Measurements from ENCODE around the gene SLC1A7. TPM values are rescaled to one million over a fixed set of nuclear protein-coding genes. Genes with fewer than 3 reads are reported as not detected.

SLC1A7 gene
- total and polyA plus RNA-seq, 2 of the 13 experiments (the other 11 are each of a cell fraction or from before 2014, with no cell fraction given), result 0.04 to 2.0 TPM

DNA sequence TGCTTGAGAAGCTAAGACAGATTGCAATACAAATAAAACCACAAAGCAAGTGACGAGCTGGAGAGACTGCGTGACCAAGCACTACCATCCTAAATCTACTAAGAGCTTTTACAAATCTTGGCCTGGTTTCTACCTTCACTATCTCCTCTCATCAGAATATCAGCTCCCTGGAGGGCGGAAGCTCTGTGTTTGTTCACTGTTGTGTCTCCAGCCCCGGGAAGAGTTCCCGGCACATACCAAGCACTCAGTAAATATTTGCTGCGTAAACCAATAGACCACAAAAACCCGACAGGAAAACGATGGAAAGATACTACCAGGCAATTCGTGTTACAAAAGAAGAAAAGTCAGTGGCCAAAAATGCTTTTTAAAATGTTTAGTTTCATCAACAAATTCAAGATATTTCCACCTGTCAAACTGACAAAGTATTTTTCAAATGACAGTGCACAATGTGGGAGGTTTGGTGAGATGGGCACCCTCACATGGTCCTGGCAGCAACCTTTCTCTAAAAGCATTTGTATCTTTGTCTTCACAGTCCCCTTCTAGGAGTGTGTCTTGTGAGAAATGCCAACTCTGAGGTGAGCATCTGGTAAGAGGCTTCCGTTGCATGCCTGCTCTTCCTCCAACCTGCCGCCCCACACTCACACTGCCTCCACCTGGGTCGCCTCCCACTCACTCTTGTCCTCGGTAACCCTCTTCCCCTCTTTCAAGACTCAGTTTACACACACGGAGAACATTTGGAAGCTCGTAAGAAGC is 34.7 kb downstream of the SLC1A7 start (continued):
- TF ChIP-seq, protein P1, sequence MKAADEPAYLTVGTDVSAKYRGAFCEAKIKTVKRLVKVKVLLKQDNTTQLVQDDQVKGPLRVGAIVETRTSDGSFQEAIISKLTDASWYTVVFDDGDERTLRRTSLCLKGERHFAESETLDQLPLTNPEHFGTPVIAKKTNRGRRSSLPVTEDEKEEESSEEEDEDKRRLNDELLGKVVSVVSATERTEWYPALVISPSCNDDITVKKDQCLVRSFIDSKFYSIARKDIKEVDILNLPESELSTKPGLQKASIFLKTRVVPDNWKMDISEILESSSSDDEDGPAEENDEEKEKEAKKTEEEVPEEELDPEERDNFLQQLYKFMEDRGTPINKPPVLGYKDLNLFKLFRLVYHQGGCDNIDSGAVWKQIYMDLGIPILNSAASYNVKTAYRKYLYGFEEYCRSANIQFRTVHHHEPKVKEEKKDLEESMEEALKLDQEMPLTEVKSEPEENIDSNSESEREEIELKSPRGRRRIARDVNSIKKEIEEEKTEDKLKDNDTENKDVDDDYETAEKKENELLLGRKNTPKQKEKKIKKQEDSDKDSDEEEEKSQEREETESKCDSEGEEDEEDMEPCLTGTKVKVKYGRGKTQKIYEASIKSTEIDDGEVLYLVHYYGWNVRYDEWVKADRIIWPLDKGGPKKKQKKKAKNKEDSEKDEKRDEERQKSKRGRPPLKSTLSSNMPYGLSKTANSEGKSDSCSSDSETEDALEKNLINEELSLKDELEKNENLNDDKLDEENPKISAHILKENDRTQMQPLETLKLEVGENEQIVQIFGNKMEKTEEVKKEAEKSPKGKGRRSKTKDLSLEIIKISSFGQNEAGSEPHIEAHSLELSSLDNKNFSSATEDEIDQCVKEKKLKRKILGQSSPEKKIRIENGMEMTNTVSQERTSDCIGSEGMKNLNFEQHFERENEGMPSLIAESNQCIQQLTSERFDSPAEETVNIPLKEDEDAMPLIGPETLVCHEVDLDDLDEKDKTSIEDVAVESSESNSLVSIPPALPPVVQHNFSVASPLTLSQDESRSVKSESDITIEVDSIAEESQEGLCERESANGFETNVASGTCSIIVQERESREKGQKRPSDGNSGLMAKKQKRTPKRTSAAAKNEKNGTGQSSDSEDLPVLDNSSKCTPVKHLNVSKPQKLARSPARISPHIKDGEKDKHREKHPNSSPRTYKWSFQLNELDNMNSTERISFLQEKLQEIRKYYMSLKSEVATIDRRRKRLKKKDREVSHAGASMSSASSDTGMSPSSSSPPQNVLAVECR (CRISPR knock-in tag; IDR thresholded peaks at IDR 0.05; ENCODE audit: borderline replicate concordance), result peak; percentile 36; the same call in 1 of the 2 replicates
- TF ChIP-seq TGIF2 (CRISPR knock-in tag; IDR thresholded peaks at IDR 0.05) (no peak), ZNF552 (CRISPR knock-in tag; IDR thresholded peaks at IDR 0.05; ENCODE audit: borderline replicate concordance) (no peak), ZNF383 (CRISPR knock-in tag; IDR thresholded peaks at IDR 0.05; ENCODE audit: borderline replicate concordance) (no peak), ZNF660 (CRISPR knock-in tag; IDR thresholded peaks at IDR 0.05; ENCODE audit: borderline replicate concordance, low read depth) (no peak), HDAC2 (CRISPR knock-in tag; IDR thresholded peaks at IDR 0.05) (peak; percentile 96), SMAD3 (CRISPR knock-in tag; IDR thresholded peaks at IDR 0.05) (peak; percentile 94), ZNF569 (CRISPR knock-in tag; IDR thresholded peaks at IDR 0.05; ENCODE audit: borderline replicate concordance) (no peak), FOXK1 (CRISPR knock-in tag; IDR thresholded peaks at IDR 0.05; ENCODE audit: borderline replicate concordance, low read depth) (peak; percentile 94)
- TF ChIP-seq, protein P2, sequence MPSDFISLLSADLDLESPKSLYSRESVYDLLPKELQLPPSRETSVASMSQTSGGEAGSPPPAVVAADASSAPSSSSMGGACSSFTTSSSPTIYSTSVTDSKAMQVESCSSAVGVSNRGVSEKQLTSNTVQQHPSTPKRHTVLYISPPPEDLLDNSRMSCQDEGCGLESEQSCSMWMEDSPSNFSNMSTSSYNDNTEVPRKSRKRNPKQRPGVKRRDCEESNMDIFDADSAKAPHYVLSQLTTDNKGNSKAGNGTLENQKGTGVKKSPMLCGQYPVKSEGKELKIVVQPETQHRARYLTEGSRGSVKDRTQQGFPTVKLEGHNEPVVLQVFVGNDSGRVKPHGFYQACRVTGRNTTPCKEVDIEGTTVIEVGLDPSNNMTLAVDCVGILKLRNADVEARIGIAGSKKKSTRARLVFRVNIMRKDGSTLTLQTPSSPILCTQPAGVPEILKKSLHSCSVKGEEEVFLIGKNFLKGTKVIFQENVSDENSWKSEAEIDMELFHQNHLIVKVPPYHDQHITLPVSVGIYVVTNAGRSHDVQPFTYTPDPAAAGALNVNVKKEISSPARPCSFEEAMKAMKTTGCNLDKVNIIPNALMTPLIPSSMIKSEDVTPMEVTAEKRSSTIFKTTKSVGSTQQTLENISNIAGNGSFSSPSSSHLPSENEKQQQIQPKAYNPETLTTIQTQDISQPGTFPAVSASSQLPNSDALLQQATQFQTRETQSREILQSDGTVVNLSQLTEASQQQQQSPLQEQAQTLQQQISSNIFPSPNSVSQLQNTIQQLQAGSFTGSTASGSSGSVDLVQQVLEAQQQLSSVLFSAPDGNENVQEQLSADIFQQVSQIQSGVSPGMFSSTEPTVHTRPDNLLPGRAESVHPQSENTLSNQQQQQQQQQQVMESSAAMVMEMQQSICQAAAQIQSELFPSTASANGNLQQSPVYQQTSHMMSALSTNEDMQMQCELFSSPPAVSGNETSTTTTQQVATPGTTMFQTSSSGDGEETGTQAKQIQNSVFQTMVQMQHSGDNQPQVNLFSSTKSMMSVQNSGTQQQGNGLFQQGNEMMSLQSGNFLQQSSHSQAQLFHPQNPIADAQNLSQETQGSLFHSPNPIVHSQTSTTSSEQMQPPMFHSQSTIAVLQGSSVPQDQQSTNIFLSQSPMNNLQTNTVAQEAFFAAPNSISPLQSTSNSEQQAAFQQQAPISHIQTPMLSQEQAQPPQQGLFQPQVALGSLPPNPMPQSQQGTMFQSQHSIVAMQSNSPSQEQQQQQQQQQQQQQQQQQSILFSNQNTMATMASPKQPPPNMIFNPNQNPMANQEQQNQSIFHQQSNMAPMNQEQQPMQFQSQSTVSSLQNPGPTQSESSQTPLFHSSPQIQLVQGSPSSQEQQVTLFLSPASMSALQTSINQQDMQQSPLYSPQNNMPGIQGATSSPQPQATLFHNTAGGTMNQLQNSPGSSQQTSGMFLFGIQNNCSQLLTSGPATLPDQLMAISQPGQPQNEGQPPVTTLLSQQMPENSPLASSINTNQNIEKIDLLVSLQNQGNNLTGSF (CRISPR knock-in tag; IDR thresholded peaks at IDR 0.05), result no peak
- TF ChIP-seq, protein P3, sequence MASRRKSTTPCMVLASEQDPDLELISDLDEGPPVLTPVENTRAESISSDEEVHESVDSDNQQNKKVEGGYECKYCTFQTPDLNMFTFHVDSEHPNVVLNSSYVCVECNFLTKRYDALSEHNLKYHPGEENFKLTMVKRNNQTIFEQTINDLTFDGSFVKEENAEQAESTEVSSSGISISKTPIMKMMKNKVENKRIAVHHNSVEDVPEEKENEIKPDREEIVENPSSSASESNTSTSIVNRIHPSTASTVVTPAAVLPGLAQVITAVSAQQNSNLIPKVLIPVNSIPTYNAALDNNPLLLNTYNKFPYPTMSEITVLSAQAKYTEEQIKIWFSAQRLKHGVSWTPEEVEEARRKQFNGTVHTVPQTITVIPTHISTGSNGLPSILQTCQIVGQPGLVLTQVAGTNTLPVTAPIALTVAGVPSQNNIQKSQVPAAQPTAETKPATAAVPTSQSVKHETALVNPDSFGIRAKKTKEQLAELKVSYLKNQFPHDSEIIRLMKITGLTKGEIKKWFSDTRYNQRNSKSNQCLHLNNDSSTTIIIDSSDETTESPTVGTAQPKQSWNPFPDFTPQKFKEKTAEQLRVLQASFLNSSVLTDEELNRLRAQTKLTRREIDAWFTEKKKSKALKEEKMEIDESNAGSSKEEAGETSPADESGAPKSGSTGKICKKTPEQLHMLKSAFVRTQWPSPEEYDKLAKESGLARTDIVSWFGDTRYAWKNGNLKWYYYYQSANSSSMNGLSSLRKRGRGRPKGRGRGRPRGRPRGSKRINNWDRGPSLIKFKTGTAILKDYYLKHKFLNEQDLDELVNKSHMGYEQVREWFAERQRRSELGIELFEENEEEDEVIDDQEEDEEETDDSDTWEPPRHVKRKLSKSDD (CRISPR knock-in tag; IDR thresholded peaks at IDR 0.05; ENCODE audit: low read depth), result no peak
- TF ChIP-seq, protein P4, sequence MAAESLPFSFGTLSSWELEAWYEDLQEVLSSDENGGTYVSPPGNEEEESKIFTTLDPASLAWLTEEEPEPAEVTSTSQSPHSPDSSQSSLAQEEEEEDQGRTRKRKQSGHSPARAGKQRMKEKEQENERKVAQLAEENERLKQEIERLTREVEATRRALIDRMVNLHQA (CRISPR knock-in tag; IDR thresholded peaks at IDR 0.05), result 0 out of 2 replicates have a peak, but pooled peaks have one; percentile 24
- TF ChIP-seq, protein P5, sequence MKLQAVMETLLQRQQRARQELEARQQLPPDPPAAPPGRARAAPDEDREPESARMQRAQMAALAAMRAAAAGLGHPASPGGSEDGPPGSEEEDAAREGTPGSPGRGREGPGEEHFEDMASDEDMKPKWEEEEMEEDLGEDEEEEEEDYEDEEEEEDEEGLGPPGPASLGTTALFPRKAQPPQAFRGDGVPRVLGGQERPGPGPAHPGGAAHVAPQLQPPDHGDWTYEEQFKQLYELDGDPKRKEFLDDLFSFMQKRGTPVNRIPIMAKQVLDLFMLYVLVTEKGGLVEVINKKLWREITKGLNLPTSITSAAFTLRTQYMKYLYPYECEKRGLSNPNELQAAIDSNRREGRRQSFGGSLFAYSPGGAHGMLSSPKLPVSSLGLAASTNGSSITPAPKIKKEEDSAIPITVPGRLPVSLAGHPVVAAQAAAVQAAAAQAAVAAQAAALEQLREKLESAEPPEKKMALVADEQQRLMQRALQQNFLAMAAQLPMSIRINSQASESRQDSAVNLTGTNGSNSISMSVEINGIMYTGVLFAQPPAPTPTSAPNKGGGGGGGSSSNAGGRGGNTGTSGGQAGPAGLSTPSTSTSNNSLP (IDR thresholded peaks at IDR 0.05; ENCODE audit: low read depth, low read length), result peak; percentile 34; the same call in 1 of the 2 replicates

All from HepG2 (cell line).